ENCODE data around the gene BCAS3.

- peak; percentile 96 for TF ChIP-seq CTCF (IDR thresholded peaks at IDR 0.05; ENCODE audit: insufficient read depth, low read depth, low read length)
- TF ChIP-seq EZH2 (IDR thresholded peaks at IDR 0.05; ENCODE audit: insufficient read depth, low read length), result no peak
Observed at GRCh38 chr17:60720763-60721531, 43.3 kb downstream of the BCAS3 start.
